Measurements from ENCODE around the gene CLEC4G.

CLEC4G gene

DNA sequence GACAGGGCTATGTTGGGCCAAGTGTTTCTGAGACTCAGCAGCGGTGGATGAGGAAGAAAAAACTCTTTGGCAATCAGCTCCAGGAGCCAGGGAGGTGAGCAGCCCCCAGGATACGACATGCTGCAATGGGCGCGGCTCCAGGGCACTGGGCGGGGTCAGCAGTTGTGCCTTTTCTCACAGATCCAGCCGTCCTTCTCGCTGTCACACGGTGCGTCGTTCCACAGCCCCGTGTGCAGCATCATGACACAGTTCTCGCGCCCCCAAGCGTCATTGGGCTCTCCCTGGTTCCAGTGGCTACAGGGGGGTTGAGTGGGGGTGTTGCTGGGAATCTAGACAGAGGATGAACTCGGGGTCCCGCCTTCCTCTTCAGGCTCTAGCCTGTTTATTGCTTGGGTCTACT is 2.7 kb downstream of the CLEC4G start:
- DNase-seq (ENCODE audit: low read depth), result no peak

DNA sequence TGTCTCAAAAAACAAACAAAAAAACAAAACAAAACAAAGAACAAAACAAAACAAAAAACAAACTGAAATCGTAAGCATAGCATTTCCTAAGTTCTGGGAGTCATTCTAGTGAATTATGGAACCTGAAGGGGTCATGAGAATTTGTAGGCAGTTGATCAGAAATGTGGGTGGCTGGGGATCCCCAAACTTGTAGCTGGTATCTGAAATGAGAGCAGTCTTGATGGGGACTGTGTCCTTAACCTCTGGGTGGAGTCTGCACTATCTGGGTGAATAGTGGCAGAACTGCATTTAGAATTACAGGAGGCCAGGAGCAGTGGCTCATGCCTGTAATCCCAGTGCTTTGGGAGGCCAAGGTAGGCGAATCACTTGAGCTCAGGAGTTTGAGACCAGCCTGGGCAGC is 6.1 kb downstream of the CLEC4G start:
- no peak for DNase-seq (ENCODE audit: low read depth)

DNA sequence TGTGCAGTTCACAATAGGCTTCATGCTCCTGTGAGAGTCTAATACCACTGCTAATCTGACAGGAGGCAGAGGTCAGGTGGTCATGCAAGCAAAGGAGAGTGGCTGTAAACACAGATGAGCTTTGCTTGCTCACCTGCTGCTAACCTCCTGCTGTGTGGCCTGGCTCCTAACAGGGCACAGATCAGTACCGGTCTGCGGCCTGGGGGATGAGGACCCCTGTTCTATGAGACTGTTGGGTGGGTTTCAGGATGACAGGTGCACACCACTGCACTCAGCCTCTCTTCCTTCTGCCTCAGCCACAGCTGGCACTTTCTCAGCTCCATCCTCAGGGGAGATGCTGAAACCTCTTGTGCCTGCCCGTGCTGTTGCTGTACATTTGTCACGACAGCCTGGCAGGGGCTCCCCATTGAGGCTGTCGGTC is 9.7 kb downstream of the CLEC4G start:
- no peak for DNase-seq (ENCODE audit: low read depth)

DNA sequence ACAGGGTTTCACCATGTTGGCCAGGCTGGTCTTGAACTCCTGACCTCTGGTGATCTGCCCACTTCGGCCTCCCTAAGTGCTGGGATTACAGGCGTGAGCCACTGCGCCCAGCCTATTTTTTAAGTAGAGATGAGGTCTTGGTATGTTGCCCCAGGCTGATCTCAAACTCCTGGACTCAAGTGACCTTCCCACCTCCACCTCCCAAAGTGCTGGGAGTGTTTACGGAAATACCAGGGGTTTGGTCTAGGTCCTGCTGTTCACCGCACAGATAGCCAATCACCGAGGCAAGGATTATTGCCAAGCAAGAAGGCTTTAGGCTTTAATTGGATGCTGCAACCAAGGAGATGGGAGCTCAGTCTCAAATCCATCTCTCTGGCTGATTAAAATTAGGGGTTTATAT is 11.6 kb downstream of the CLEC4G start:
- no peak for DNase-seq (ENCODE audit: low read depth)

DNA sequence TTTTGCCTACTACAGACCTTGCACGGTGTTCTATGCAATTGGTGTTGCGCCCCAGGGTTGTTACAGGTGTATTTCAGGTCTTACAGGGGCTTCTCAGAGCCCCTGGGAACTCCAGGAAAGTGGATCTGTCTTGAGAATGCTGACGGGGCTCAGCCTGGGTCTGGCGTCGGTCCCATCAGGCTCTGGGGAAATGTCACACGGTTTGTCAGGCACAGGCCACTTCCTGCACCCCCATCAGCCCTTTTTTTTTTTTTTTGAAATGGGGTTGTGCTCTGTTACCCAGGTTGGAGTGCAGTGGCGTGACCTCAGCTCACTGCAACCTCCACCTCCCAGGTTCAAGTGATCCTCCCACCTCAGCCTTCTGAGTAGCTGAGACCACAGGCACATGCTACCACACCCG is 13.2 kb downstream of the CLEC4G start:
- no peak for DNase-seq (ENCODE audit: low read depth)

DNA sequence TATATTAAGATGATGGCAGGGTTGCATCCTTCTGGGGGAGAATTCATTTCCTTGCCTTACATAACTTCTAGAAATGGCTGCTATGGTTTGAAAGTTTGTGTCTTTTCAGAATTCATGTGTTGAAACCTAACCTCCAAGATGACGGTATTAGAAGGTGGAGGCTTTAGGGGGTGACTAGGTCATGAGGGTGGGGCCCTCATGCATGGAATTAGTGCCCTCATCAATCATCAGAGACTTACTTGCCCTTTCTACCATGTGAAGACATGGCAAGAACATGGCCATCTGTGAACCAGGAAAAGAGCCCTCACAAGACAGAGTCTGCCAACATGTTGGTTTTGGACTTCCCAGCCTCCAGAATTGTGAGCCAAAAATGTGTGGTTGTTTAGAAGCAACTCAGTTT is 15.1 kb downstream of the CLEC4G start:
- no peak for DNase-seq (ENCODE audit: low read depth)

DNA sequence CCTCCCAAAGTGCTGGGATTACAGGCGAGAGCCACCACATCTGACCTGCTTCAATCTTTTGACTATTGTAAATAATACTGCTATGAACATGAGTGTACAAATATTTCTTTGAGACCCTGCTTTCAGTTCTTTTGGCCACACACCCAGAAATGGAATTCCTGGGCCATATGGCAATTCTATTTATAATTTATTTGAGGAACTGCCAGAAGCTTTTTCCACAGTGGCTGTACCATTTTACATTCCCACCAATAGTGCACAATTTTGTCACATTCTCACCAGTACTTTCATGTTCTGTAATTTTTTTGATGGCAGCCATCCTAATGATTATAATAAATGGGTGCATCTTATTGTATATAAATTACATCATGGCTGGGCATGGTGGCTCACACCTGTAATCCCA is 16.2 kb downstream of the CLEC4G start:
- no peak for DNase-seq (ENCODE audit: low read depth)

DNA sequence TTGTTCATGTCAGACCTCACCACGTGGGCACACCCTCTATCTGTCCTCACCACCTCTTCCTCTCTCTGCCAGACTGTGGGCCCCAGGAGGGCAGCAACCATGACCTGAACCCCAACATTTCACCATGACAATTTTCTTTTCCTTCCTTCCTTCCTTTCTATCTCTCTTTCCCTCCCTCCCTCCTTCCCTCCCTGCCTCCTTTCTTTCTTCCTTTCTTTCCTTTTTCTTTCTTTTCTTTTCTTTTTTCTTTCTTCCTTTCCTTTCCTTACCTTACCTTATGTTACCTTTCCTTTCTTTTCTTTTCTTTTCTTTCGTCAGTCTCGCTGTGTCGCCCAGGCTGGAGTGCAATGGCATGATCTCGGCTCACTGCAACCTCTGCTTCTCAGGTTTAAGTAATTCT is 21.3 kb downstream of the CLEC4G start:
- no peak for DNase-seq (ENCODE audit: low read depth)

DNA sequence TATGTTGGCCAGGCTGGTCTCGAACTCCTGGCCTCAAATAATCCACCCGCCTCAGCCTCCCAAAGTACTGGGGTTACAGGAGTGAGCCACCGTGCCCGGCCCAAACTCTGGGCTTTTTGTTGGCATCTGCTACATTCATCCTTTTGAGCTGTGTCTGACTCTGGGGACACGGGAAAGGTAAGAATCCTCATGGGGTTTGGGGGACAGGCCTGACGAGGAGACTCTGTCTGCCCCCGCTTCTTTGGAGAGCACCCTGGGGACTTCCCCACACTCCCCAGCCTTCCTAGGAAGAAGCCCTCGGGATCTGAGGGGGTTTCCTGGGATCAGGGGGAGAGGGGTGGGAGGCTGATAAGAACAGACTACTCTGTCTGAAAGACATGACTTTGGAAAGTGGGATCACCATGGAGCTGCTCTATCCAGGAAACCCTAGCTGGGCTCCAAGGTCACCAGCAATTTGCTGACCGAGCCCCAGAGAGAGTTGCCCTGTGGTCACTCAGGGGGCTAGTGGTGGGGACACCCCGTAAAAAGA is 21.9 kb downstream of the CLEC4G start:
- DNase-seq (ENCODE audit: low read depth), result no peak

DNA sequence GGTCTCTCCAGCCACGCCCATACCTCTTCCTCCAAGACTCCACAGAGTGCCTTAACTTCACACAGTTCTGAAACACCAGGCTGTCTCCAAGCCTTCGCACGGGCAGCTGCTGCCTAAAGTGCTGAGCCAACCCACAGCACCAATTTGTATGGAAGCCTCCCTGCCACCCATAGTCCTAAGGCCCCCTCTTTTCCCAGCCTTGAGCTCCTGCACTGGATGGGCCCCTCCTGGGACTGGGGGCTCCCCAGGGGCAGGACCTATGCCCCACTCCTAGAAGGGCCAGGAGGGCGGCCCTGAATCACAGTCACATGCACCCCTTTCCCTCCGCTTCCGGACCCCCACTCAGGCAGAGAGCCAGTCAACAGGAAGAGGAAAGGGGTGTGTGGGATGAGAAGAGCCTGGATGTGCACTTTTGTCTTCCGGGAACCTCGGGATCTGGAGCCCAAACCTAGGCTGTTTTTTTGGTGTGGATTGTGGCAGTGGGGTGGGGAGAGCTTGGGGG is 24.9 kb downstream of the CLEC4G start:
- DNase-seq (ENCODE audit: low read depth), result no peak

DNA sequence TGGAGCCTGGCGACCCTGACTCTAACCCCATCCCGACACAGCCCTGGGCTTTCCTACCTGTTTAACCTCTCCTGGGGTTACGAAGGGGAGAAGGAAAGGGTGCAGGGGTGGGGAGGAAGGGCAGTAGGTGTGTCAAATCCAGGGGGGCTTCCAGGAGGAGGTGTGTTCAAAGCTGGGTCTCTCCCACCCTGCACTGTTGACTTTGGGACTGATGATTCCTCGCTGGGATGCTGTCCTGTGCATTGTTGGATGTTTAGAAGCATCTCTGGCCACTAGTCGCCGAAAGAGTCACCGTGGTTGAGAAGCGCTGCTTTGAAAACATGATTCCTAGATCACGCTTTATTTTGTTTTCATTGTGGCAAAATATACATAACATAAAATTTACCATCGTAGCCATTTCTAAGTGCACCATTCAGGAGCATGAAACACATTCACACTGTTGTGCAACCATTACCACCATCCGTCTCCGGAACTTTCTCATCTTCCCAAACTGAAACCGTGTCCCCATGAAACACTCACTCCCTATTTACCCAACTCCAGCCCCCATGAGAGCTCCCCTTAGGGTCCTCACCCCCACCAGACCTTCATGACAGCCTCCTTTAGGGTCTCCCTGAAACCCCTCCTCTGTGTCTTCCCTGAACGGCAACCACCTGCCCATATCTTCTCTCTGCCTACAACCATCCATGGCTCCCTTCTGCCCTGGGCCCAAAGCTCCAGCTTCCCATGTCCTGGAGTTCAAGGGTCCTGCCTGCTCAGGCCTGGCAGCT is 25.5 kb downstream of the CLEC4G start:
- no peak for DNase-seq (ENCODE audit: low read depth)

DNA sequence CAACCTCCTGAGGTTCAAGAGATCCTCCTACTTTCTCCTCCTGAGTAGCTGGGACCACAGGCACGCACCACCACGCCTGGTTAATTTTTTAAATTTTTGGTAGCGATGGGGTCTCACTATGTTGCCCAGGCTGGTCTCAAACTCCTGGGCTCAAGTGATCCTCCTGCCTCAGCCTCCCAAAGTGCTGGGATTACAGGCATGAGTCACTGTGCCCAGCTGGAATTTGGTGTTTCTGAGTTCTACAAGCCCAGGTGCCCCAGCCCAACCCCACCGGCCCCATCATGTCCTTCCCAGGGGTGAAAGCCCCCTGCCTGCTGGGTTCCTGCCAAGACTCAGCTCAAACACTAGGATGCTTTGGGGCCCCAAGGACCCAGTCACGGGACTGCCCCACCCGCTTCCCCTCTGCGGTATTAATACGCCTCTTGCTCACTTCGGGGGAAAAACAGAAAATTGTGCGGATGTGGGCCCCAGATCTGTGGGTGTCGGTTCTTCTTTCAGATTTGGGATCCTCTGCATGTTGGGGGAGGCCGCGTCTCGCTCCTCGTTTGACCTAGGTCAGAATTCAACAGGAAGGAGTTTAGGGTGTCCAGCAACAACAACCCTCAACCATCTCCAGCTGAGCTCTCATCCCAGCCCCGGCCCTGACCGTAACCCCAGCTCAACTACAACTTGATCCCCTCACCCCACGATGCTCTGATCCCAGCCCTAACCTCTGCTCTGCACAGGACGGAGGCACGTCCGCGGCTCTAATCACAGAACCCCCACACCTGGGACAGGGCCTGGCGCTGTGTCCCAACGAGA is 26.3 kb downstream of the CLEC4G start:
- DNase-seq (ENCODE audit: low read depth), result no peak

DNA sequence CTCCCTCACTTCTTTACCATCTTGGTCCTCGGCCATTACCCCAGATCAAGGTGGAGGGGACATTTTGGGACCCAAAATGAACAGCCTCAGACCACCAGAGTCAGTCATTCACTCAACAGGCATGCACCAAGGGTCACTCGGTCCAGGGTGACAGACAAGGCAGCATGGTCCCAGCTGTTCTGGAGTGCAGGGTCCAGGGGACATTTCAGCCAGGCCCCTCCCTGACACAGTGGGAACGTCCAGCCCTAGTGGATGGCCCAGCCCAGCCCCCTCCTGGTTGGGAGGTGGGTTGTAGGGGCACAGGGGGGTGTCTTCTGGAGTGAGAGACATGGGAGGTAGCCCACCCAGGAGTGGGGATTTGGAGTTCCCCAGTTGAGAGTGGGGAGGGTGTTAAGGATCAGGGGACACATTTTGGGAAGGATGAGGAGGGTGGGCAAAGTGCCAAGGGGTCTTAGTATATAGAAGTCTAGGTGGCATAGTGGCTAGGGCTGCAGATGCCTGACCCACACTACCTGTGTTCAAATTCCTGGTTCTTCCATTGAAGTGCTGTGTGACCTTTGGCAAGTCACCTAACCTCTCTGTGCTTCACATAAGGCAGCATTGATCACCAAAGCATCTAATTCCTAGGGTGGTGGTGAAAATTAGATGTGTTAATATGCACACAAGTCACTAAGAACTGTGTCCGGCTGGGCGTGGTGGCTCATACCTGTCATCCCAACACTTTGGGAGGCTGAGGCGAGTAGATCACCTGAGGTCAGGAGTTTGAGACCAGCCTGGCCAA is 27.4 kb downstream of the CLEC4G start:
- DNase-seq (ENCODE audit: low read depth), result no peak

DNA sequence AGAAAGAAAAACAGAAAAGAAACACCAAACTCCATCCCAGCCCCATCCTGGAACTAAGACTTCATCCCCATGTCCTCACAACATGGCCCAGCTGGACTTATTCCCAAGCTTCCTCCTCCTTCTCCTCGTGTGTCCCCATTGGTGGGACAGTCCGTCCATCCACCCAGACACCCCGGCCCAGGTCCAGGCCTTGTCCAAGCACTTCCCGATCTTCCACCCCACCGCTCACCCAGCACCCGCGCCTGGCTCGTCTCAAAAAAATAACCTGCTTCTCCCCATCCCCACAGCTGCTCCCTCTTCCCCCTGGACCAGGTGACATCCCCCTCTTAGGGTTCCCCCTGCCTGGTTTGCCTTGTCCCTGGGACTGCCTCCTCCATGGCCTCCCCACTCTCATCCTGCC is 28.6 kb downstream of the CLEC4G start:
- DNase-seq (ENCODE audit: low read depth), result no peak

DNA sequence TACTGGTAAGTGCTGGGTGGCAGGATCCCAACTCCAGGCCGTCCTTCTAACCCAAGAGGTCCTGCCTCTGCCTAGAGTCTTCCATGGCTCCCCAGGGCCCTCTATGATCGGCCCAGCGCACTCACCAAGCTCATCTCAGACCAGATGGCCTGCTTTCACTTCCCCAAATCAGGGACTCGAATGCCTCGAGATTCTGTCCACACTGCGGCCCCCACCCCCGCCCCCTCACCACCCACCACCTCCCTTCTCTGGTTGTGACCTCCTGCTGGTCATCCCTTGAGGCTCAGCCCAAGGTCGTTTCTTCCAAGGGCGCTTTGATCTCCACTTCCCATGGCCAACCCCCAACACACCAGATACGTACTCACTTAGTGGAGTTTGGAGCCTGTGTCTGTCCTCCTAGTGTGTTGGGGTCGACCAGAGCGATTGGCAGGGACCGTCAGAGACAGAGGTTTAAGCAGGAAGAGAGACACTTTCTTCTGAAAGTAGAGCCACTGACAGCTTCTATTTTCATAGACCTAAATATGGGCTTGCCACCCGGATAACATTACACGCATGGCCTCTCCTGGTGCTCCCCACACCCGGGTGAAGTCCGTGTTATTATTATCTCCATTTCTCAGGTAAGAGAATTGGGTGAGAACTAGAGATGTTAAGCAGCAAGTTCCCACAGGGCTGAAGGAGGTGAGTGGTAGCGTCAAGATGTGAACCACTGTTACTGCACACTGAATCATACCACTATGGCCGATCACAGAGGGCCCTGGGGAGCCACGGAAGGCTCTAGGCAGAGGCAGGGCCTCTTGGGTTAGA is 30.1 kb downstream of the CLEC4G start, which contains the start of gene FCER2:
Gene FCER2, minus strand, starts transcription at position 478 of the 804 bp plus-strand sequence. CDS start 2,371 bp downstream, outside the sequence.
- DNase-seq (ENCODE audit: low read depth), result no peak

DNA sequence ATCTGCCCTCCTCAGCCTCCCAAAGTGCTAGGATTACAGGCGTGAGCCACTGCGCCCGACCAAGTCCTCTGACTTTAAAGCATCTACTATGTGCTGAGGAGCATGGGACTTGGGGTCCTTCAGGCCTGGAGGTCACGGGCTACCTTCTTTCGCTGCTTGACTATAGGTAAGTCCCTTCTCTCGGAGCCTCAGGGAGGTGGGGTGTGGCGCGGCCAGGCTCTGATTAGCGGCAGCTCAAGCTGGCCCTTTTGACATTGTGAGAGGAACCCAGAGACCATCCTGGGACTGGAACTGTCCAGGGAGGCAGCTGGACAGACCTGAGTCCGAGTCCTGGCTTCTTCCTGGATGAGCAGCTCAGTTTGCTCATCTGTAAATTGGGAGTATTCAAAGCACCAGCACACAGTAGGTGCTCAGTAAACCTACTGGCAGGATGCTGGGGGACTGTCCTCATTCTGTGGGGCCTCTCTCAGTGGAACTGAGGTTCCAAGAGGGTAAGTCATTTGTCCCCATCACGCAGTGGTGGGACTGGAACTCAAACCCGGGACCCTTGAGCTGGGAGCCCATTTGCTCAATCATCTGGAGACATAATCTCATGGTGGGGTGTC is 30.8 kb downstream of the CLEC4G start:
- no peak for DNase-seq (ENCODE audit: low read depth)

DNA sequence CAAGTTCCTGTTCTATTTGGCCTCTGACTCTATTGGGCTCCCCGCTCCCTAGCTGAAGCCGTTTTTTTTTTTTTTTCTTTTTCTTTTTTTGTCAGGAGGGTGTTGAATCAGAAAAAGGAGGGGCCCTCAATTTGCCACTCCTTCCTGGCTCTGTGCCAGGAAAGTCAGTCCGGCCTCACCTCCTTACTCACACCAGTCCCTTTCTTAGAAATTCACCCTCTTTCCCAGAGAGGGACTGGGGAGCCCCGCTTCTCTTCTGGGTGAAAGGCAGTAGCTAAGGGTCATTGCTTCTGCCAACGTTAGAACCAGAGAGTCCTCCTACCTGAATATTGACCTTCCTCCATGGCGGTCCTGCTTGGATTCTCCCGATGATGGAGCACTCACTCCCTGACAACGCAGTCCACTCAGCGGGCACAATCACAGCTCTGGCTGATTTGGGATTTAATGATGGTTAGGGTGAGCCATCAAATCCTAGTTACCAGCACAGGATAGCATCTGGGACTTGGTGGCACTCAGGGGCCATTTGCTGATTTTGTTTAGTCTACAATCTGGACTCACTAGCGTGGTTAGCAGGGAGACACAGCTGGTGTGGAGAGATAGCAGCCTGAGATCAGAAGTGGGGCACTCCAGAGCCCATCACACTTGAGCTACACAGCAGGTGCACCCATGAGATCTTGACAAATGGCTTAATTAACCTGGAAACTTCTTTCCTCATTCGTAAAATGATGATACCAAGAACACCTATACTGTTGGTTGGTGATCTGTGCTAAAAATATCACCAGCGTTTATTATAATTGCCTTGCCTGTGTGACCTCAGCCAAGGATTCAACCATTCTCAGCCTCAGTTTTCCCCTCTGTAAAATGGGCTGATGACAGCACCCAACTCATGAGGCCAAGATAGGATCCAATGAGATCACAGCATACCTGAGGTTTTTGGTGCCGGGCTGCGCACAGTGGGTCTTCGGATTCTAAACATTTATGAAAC is 32.2 kb downstream of the CLEC4G start:
- no peak for DNase-seq (ENCODE audit: low read depth)

DNA sequence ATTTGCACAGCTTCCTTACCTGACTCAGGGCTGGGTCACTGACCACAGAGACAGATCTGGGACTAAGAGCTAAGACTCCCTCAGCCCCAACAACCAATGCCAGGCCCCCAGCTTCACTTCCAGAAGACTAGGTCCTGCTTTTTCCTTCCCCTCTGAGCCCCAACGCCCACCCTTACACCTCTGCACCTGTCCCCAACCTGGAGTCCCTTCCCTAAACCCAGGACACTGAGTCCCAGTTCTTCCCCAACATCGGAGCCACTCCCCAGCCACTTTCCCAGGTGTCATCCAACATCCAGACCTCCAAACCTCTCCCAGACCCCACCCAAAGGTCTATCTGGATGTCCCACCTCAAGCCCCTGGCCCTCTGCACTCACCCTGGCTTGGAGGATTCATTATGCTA is 32.9 kb downstream of the CLEC4G start:
- no peak for DNase-seq (ENCODE audit: low read depth)

DNA sequence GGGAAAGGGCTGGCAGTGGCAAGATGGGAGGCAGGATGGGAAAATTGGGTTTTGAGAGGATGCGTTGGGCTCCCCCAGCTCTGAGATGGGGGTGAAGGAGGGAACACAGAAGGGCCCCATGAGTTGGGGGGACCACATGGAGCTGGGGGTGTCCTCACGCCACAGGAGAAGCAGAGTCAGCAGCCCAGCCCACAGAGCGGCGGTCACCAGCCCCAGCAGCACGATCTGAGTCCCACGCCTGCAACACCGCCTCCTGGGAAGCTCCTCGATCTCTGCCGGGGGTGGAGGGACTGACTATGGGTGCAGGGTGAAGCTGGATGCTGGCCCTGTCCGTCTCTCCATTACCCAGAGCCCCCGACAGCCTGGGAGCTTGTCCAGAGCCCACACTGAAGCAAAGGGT is 33.3 kb downstream of the CLEC4G start:
- no peak for DNase-seq (ENCODE audit: low read depth)

Data from EH (cell line).